ENCODE measurements around the gene TMEM45B. TPM values are rescaled to one million over a fixed set of nuclear protein-coding genes. Genes with fewer than 3 reads are reported as not detected.
"Not testable (repeated sequence)": the region's sequence is repeated elsewhere in the genome, so short reads cannot be mapped to it uniquely, and the experiment has no call there.

Gene TMEM45B
- total and polyA plus RNA-seq, 12 donors: 0.11 TPM; not detected in 11

GRCh38 chr11:129865701-129866100 lies 50.1 kb downstream of the TMEM45B start:
- ATAC-seq (no peak), DNase-seq (no peak)
- Histone ChIP-seq H3K27ac (no peak overlapping the region), H3K4me3 (no peak overlapping the region), H3K4me1 (peaks cover 0 to 29% (median 10%) of the 10 kb centered on the region in 9 donors), H3K36me3 (peaks cover 0 to 98% (median 50%) of the 10 kb centered on the region in 9 donors), H3K9me3 (no peaks in the 10 kb centered on the region), H3K27me3 (no peaks in the 10 kb centered on the region)
- TF ChIP-seq CTCF (IDR thresholded peaks at IDR 0.05): no peak
- intact Hi-C loops (cut with DNase I): no loop called here
- WGBS, 2 donors: 73 to 81% methylated on average over 4 of the region's 4 CpGs

GRCh38 chr11:129866311-129866710 lies 50.7 kb downstream of the TMEM45B start:
- intact Hi-C loops (cut with DNase I): no loop called here
- peak in 4 of 8 donors; percentile 15 to 49 (median 31) for ATAC-seq
- no peak for TF ChIP-seq CTCF (IDR thresholded peaks at IDR 0.05)

GRCh38 chr11:129868626-129869025 lies 53.0 kb downstream of the TMEM45B start:
- DNase-seq: not testable (repeated sequence)

More at GRCh38 chr11:129866311-129866710, 50.7 kb downstream of the TMEM45B start:
- 52 to 57% methylated on average over 3 of the region's 3 CpGs for whole genome bisulfite sequencing, 2 donors
- no peak for DNase-seq
- no peak overlapping the region for H3K27ac ChIP-seq
- no peaks in the 10 kb centered on the region for H3K9me3 ChIP-seq
- H3K27me3 ChIP-seq: no peaks in the 10 kb centered on the region
- H3K4me1 ChIP-seq: peaks cover 0 to 24% (median 10%) of the 10 kb centered on the region in 9 donors
- no peak overlapping the region for H3K4me3 ChIP-seq
- H3K36me3 ChIP-seq: peaks cover 0 to 98% (median 50%) of the 10 kb centered on the region in 9 donors

GRCh38 chr11:129871914-129872313 lies 56.3 kb downstream of the TMEM45B start:
- intact Hi-C loops (cut with DNase I): no loop called here
- 32 to 54% methylated on average over 7 of the region's 7 CpGs for WGBS, 2 donors
- Histone ChIP-seq H3K36me3 (peaks cover 0 to 100% (median 68%) of the 10 kb centered on the region in 9 donors), H3K4me3 (no peak overlapping the region), H3K9me3 (no peaks in the 10 kb centered on the region), H3K27me3 (no peaks in the 10 kb centered on the region), H3K27ac (no peak overlapping the region), H3K4me1 (peaks cover 0 to 4% (median 0%) of the 10 kb centered on the region in 9 donors)
- no peak for TF ChIP-seq CTCF (IDR thresholded peaks at IDR 0.05)
- ATAC-seq (peak in 3 of 8 donors; percentile 41 to 55 (median 48)), DNase-seq (no peak)

More at GRCh38 chr11:129868626-129869025, 53.0 kb downstream of the TMEM45B start:
- ATAC-seq; H3K27me3 ChIP-seq; H3K4me3 ChIP-seq; H3K9me3 ChIP-seq; intact Hi-C loops (cut with DNase I); H3K27ac ChIP-seq: not testable (repeated sequence)
- Histone ChIP-seq H3K4me1 (peaks cover 0 to 13% (median 0%) of the 10 kb centered on the region in 9 donors), H3K36me3 (peaks cover 0 to 100% (median 66%) of the 10 kb centered on the region in 9 donors)
- 91 to 92% methylated on average over 16 of the region's 16 CpGs for WGBS, 2 donors

- peaks cover 0 to 100% (median 82%) of the 10 kb centered on the region in 9 donors for H3K36me3 ChIP-seq
- no peak for TF ChIP-seq CTCF (IDR thresholded peaks at IDR 0.05)
Observed at GRCh38 chr11:129880311-129880710, 64.7 kb downstream of the TMEM45B start.

More at GRCh38 chr11:129880311-129880710, 64.7 kb downstream of the TMEM45B start:
- no peak overlapping the region for H3K27ac ChIP-seq
- H3K27me3 ChIP-seq: no peaks in the 10 kb centered on the region
- intact Hi-C loops (cut with DNase I): no loop called here
- ATAC-seq (no peak), DNase-seq (no peak)
- no peaks in the 10 kb centered on the region for H3K4me1 ChIP-seq
- 90 to 93% methylated on average over 3 of the region's 3 CpGs for WGBS, 2 donors
- no peak overlapping the region for H3K4me3 ChIP-seq
- no peaks in the 10 kb centered on the region for H3K9me3 ChIP-seq
